ENCODE measurements around the gene RNF167. TPM values are rescaled to one million over a fixed set of nuclear protein-coding genes. Genes with fewer than 3 reads are reported as not detected.

Gene RNF167
- total and polyA plus RNA-seq, 9 donors: 34.6 to 71.5 (median 69.4) TPM

DNA sequence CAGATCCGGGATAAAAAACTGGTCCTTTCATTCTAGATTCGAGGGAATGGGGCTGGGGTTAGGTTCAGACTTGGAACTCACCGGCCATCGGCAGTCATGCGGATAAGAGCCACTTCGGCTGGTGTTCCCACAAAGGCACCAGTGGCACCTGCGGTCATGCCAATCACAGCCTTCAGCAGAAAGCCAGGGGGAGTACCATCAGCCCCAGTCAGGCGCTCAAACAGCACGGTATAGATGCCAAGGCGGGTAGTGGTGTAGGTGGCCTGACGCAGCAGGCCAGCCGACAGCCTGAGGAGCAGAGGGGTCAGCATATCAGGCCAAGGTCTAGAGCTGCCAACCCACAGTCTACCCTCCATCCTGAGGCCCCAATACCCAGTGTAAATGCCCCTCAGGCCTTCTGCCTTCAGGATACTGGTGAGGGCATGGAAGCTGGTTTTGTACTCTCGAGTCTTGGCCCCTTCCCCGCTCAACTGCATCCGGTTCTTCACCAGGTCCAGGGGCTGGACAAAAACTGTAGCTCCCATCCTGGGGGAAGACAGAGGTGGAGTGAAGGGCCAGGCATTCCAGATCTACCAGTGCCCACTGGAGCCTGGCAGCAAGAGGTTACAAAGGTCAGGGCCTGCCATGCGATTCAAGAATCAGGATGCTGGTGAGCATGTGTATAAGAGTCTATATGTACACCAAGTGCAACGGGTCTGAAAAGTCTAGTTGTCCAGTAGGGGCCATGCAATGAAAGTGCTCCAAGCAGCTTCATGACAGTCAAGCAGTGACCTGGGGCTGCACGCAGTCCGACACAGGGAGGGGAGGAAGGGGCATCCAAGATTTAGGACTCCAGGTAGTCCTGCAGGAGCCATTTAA is 1.2 kb upstream of the RNF167 start:
- Histone ChIP-seq H3K27ac (ENCODE audit: low read length) (peak overlapping the region; percentile 88), H3K36me3 (ENCODE audit: control insufficient read depth, insufficient read depth, low read length) (peaks cover 54% of the 10 kb centered on the region), H3K27me3 (ENCODE audit: control insufficient read depth, insufficient read depth, low read length) (no peaks in the 10 kb centered on the region), H3K4me1 (ENCODE audit: control insufficient read depth, insufficient read depth, low read length) (peaks cover 32% of the 10 kb centered on the region), H3K4me3 (ENCODE audit: low read length) (peak overlapping the region; percentile 73), H3K9me3 (replicated peaks; ENCODE audit: control insufficient read depth, low read depth, low read length) (no peaks in the 10 kb centered on the region)
- DNase-seq: no peak
- 48% methylated on average over 13 of the region's 19 CpGs for WGBS (ENCODE audit: insufficient coverage)

DNA sequence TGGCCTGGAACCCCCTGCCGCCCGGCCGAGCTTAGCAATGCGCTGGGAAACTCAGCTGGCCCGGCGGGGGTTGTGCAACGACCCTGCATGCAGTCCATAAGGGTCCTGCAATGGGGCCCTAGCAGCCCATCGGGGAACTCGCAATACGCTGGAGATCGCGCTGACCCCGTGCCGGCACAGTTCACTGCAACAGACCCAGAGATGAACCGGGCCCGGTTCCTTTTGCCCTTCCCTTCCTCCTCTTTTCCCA is 597 bp upstream of the RNF167 start:
- DNase-seq: no peak
- H3K27me3 ChIP-seq (ENCODE audit: control insufficient read depth, insufficient read depth, low read length): no peaks in the 10 kb centered on the region
- peak overlapping the region; percentile 73 for H3K4me3 ChIP-seq (ENCODE audit: low read length)
- H3K9me3 ChIP-seq (replicated peaks; ENCODE audit: control insufficient read depth, low read depth, low read length): no peaks in the 10 kb centered on the region
- 0% methylated on average over 16 of the region's 16 CpGs for WGBS (ENCODE audit: insufficient coverage)
- H3K36me3 ChIP-seq (ENCODE audit: control insufficient read depth, insufficient read depth, low read length): peaks cover 59% of the 10 kb centered on the region
- peaks cover 27% of the 10 kb centered on the region for H3K4me1 ChIP-seq (ENCODE audit: control insufficient read depth, insufficient read depth, low read length)
- H3K27ac ChIP-seq (ENCODE audit: low read length): peak overlapping the region; percentile 88

- Histone ChIP-seq H3K27ac (ENCODE audit: low read length) (peak overlapping the region; percentile 99), H3K4me1 (ENCODE audit: control insufficient read depth, insufficient read depth, low read length) (peaks cover 35% of the 10 kb centered on the region), H3K36me3 (ENCODE audit: control insufficient read depth, insufficient read depth, low read length) (peaks cover 69% of the 10 kb centered on the region), H3K4me3 (ENCODE audit: low read length) (peak overlapping the region; percentile 73), H3K9me3 (replicated peaks; ENCODE audit: control insufficient read depth, low read depth, low read length) (no peaks in the 10 kb centered on the region), H3K27me3 (ENCODE audit: control insufficient read depth, insufficient read depth, low read length) (no peaks in the 10 kb centered on the region)
- no peak for DNase-seq
- WGBS (ENCODE audit: insufficient coverage): 3% methylated on average over 13 of the region's 29 CpGs
These were observed 669 bp downstream of the RNF167 start for GRCh38 chr17:4940555-4941318.

DNA sequence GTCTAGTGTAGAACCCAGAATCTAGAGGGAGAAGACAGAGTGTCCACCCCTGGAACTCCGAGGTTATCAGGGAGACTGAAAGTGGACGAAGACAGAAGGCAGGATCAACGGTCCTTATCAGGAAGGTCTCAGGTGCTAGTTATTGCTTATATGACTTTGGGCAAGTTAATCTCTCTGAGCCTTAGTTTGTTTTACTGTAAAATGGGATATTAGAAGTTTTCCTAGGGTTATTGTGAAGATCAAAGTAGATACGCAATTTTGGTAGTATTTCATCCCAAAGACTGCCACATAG is 1.2 kb downstream of the RNF167 start:
- Histone ChIP-seq H3K9me3 (replicated peaks; ENCODE audit: control insufficient read depth, low read depth, low read length) (no peaks in the 10 kb centered on the region), H3K27ac (ENCODE audit: low read length) (no peak overlapping the region), H3K36me3 (ENCODE audit: control insufficient read depth, insufficient read depth, low read length) (peaks cover 68% of the 10 kb centered on the region), H3K4me1 (ENCODE audit: control insufficient read depth, insufficient read depth, low read length) (peaks cover 41% of the 10 kb centered on the region), H3K4me3 (ENCODE audit: low read length) (peak overlapping the region; percentile 73), H3K27me3 (ENCODE audit: control insufficient read depth, insufficient read depth, low read length) (no peaks in the 10 kb centered on the region)
- WGBS (ENCODE audit: insufficient coverage): 75% methylated on average over 1 of the region's 4 CpGs
- no peak for DNase-seq

DNA sequence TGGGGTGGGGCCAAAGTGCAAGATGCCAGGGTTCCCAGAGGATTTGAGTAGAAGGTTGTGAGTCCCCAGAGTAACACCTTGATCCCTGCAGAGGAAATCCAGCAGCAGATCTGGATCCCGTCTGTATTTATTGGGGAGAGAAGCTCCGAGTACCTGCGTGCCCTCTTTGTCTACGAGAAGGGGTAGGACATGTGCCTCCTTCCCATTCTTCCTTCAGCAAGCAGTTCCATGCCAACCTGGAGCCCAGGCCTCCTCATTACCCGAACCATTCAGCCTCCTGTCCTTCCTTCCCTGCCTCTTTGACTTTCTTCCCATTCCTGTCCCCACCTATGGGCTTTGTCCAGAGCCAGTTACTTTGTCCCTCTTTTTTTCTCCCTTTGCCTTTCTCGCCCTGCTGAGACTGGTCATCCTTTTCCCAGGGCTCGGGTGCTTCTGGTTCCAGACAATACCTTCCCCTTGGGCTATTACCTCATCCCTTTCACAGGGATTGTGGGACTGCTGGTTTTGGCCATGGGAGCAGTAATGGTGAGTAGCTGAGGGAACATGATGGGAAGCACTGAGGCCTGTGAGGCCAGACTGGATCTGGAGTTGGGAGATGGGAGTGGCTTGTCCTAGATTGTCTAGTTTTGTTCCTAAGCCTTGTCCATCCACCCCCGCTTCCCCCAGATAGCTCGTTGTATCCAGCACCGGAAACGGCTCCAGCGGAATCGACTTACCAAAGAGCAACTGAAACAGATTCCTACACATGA is 2.9 kb downstream of the RNF167 start:
- no peaks in the 10 kb centered on the region for H3K9me3 ChIP-seq (replicated peaks; ENCODE audit: control insufficient read depth, low read depth, low read length)
- no peak overlapping the region for H3K4me3 ChIP-seq (ENCODE audit: low read length)
- peaks cover 47% of the 10 kb centered on the region for H3K4me1 ChIP-seq (ENCODE audit: control insufficient read depth, insufficient read depth, low read length)
- no peak overlapping the region for H3K27ac ChIP-seq (ENCODE audit: low read length)
- no peak for DNase-seq
- no peaks in the 10 kb centered on the region for H3K27me3 ChIP-seq (ENCODE audit: control insufficient read depth, insufficient read depth, low read length)
- 95% methylated on average over 3 of the region's 13 CpGs for WGBS (ENCODE audit: insufficient coverage)
- H3K36me3 ChIP-seq (ENCODE audit: control insufficient read depth, insufficient read depth, low read length): peaks cover 57% of the 10 kb centered on the region

GRCh38 chr17:4944163-4944553 is 4.1 kb downstream of the RNF167 start:
- Histone ChIP-seq H3K4me3 (ENCODE audit: low read length) (no peak overlapping the region), H3K9me3 (replicated peaks; ENCODE audit: control insufficient read depth, low read depth, low read length) (no peaks in the 10 kb centered on the region), H3K36me3 (ENCODE audit: control insufficient read depth, insufficient read depth, low read length) (peaks cover 50% of the 10 kb centered on the region), H3K4me1 (ENCODE audit: control insufficient read depth, insufficient read depth, low read length) (peaks cover 37% of the 10 kb centered on the region), H3K27ac (ENCODE audit: low read length) (no peak overlapping the region), H3K27me3 (ENCODE audit: control insufficient read depth, insufficient read depth, low read length) (no peaks in the 10 kb centered on the region)
- 44% methylated on average over 2 of the region's 3 CpGs for WGBS (ENCODE audit: insufficient coverage)
- DNase-seq: no peak

DNA sequence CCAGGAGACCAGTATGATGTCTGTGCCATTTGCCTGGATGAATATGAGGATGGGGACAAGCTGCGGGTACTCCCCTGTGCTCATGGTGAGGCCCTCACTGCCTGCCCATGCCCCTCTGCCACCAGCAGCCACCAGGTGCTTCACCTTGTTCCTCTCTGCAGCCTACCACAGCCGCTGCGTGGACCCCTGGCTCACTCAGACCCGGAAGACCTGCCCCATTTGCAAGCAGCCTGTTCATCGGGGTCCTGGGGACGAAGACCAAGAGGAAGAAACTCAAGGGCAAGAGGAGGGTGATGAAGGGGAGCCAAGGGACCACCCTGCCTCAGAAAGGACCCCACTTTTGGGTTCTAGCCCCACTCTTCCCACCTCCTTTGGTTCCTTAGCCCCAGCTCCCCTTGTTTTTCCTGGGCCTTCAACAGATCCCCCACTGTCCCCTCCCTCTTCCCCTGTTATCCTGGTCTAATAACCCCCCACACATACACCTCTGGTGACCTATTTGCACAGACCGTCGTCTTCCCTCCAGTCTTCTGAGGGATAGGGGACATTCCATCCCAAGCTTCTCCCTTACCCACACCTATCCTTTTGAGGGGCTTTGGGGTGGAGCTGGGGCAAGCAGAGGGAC is 4.6 kb downstream of the RNF167 start:
- Histone ChIP-seq H3K36me3 (ENCODE audit: control insufficient read depth, insufficient read depth, low read length) (peaks cover 50% of the 10 kb centered on the region), H3K9me3 (replicated peaks; ENCODE audit: control insufficient read depth, low read depth, low read length) (no peaks in the 10 kb centered on the region), H3K27ac (ENCODE audit: low read length) (peak overlapping the region; percentile 2), H3K4me1 (ENCODE audit: control insufficient read depth, insufficient read depth, low read length) (peaks cover 35% of the 10 kb centered on the region), H3K4me3 (ENCODE audit: low read length) (no peak overlapping the region), H3K27me3 (ENCODE audit: control insufficient read depth, insufficient read depth, low read length) (no peaks in the 10 kb centered on the region)
- no peak for DNase-seq
- 93% methylated on average over 3 of the region's 8 CpGs for WGBS (ENCODE audit: insufficient coverage)

- Histone ChIP-seq H3K36me3 (ENCODE audit: control insufficient read depth, insufficient read depth, low read length) (peaks cover 50% of the 10 kb centered on the region), H3K27me3 (ENCODE audit: control insufficient read depth, insufficient read depth, low read length) (no peaks in the 10 kb centered on the region), H3K4me3 (ENCODE audit: low read length) (no peak overlapping the region), H3K4me1 (ENCODE audit: control insufficient read depth, insufficient read depth, low read length) (peaks cover 39% of the 10 kb centered on the region), H3K9me3 (replicated peaks; ENCODE audit: control insufficient read depth, low read depth, low read length) (no peaks in the 10 kb centered on the region), H3K27ac (ENCODE audit: low read length) (peak overlapping the region; percentile 62)
- DNase-seq: peak; percentile 60
- 0% methylated on average over 1 of the region's 7 CpGs for WGBS (ENCODE audit: insufficient coverage)
These were observed 5.3 kb downstream of the RNF167 start for GRCh38 chr17:4945176-4945943.

GRCh38 chr17:4945944-4946280 is 5.8 kb downstream of the RNF167 start:
- Histone ChIP-seq H3K9me3 (replicated peaks; ENCODE audit: control insufficient read depth, low read depth, low read length) (no peaks in the 10 kb centered on the region), H3K4me1 (ENCODE audit: control insufficient read depth, insufficient read depth, low read length) (peaks cover 41% of the 10 kb centered on the region), H3K27me3 (ENCODE audit: control insufficient read depth, insufficient read depth, low read length) (no peaks in the 10 kb centered on the region), H3K4me3 (ENCODE audit: low read length) (no peak overlapping the region), H3K27ac (ENCODE audit: low read length) (peak overlapping the region; percentile 98), H3K36me3 (ENCODE audit: control insufficient read depth, insufficient read depth, low read length) (peaks cover 50% of the 10 kb centered on the region)
- no CpG with 5 or more reads among the region's 4 CpGs for WGBS (ENCODE audit: insufficient coverage)
- DNase-seq: peak; percentile 57

All from muscle of leg (tissue), 11 donors.